ENCODE data around the gene CDK19.

DNA sequence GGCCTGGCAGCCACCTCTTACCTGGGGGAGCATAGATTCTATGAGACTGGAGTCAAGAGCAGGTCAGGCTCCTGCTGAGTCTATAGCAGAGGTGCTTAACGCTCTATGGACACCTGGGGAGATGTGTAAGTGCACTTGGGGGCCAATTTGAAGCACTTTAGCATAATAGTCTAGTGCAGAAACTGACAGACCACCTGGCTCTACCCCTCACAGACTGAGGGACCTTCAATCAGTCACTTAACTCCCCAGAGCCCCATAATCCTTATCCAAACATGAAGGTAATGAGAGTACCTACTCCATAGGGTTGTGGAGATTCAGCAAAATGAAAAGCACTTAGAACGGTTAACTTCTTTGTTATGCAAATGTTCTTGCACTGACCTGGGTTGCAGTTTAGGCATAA is 251.6 kb downstream of the CDK19 start:
- TF ChIP-seq, protein P1, sequence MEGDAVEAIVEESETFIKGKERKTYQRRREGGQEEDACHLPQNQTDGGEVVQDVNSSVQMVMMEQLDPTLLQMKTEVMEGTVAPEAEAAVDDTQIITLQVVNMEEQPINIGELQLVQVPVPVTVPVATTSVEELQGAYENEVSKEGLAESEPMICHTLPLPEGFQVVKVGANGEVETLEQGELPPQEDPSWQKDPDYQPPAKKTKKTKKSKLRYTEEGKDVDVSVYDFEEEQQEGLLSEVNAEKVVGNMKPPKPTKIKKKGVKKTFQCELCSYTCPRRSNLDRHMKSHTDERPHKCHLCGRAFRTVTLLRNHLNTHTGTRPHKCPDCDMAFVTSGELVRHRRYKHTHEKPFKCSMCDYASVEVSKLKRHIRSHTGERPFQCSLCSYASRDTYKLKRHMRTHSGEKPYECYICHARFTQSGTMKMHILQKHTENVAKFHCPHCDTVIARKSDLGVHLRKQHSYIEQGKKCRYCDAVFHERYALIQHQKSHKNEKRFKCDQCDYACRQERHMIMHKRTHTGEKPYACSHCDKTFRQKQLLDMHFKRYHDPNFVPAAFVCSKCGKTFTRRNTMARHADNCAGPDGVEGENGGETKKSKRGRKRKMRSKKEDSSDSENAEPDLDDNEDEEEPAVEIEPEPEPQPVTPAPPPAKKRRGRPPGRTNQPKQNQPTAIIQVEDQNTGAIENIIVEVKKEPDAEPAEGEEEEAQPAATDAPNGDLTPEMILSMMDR (IDR thresholded peaks at IDR 0.05) = no peak
- no peak for TF ChIP-seq POLR2A (IDR thresholded peaks at IDR 0.05)
